Urinary bladder (tissue), 4 donors: ENCODE results near the gene TCF21. TPM values are rescaled to one million over a fixed set of nuclear protein-coding genes. Genes with fewer than 3 reads are reported as not detected.

Source experiments
- DNase-seq: peaks from one replicate; pipeline ENCODE4 v3.0.0-alpha.2; 2015; ENCODE audit errors: extremely low spot score
- H3K27ac ChIP-seq: one replicate; pipeline ENCODE4 v1.5.1; 2013; ENCODE audit warnings: low read depth, mild to moderate bottlenecking, moderate library complexity
- H3K36me3 ChIP-seq: one replicate; pipeline ENCODE4 v1.6.1; 2013; ENCODE audit warnings: mild to moderate bottlenecking, moderate library complexity; ENCODE audit not compliant: insufficient read depth
- H3K4me1 ChIP-seq: one replicate; pipeline ENCODE4 v1.6.1; 2013; ENCODE audit warnings: mild to moderate bottlenecking, moderate library complexity; ENCODE audit not compliant: insufficient read depth
- H3K4me3 ChIP-seq: one replicate; pipeline ENCODE4 v1.5.1; 2013; ENCODE audit warnings: low read depth, low read length
- WGBS: extraction: QIAGEN DNeasy Blood & Tissue Kit; methylation state at CpG from one replicate; pipeline ENCODE4 v1.1.7; 2013; 5-methylcytosine and 5-hydroxymethylcytosine counted together
- polyA plus RNA-seq: library from polyadenylated mRNA; stranded (reverse); fragments of 200-250 nt; gene quantifications from one replicate; pipeline ENCODE4 v1.2.3, GENCODE V29; 2013
- total RNA-seq: library from RNA; depleted of rRNA; stranded (reverse); fragments of >200 nt; gene quantifications from one replicate; pipeline ENCODE4 v1.2.3, GENCODE V29; 2014
- donor health status: healthy with polysubstance abuse.
- donor health status: healthy.

TCF21 gene
- total and polyA plus RNA-seq, 2 donors: 25.3 to 25.6 TPM

GRCh38 chr6:133893946-133894345, 5.0 kb downstream of the TCF21 start:
- WGBS: 18% methylated on average over 4 of the region's 4 CpGs

GRCh38 chr6:133894369-133894768, 5.5 kb downstream of the TCF21 start:
- no peaks in the 10 kb centered on the region for H3K36me3 ChIP-seq
- peak overlapping the region; percentile 72 for H3K27ac ChIP-seq
- DNase-seq: no peak
- WGBS: 10% methylated on average over 2 of the region's 2 CpGs
- no peaks in the 10 kb centered on the region for H3K4me1 ChIP-seq
- H3K4me3 ChIP-seq: no peak overlapping the region

More at GRCh38 chr6:133893946-133894345, 5.0 kb downstream of the TCF21 start:
- no peaks in the 10 kb centered on the region for H3K4me1 ChIP-seq
- H3K36me3 ChIP-seq: no peaks in the 10 kb centered on the region
- H3K4me3 ChIP-seq: peak overlapping the region; percentile 51
- no peak for DNase-seq
- H3K27ac ChIP-seq: peak overlapping the region; percentile 72

- Histone ChIP-seq H3K27ac (peak overlapping the region; percentile 72), H3K4me3 (peak overlapping the region; percentile 12), H3K36me3 (no peaks in the 10 kb centered on the region), H3K4me1 (no peaks in the 10 kb centered on the region)
- DNase-seq: no peak
- 8% methylated on average over 5 of the region's 5 CpGs for WGBS
These were observed 6.0 kb downstream of the TCF21 start for GRCh38 chr6:133894795-133895358.

- 1% methylated on average over 45 of the region's 45 CpGs for WGBS
- Histone ChIP-seq H3K27ac (peak overlapping the region; percentile 71), H3K4me1 (no peaks in the 10 kb centered on the region), H3K36me3 (no peaks in the 10 kb centered on the region), H3K4me3 (peak overlapping the region; percentile 12)
- no peak for DNase-seq
These were observed 6.8 kb downstream of the TCF21 start for GRCh38 chr6:133895573-133896343.

GRCh38 chr6:133896344-133896721, 7.4 kb downstream of the TCF21 start:
- Histone ChIP-seq H3K27ac (peak overlapping the region; percentile 71), H3K4me3 (peak overlapping the region; percentile 12), H3K36me3 (no peaks in the 10 kb centered on the region), H3K4me1 (no peaks in the 10 kb centered on the region)
- WGBS: 31% methylated on average over 5 of the region's 5 CpGs
- no peak for DNase-seq

GRCh38 chr6:133898263-133898662, 9.3 kb downstream of the TCF21 start:
- WGBS: 26% methylated on average over 1 of the region's 1 CpG
- no peak for DNase-seq
- H3K27ac ChIP-seq: no peak overlapping the region
- no peaks in the 10 kb centered on the region for H3K4me1 ChIP-seq
- H3K4me3 ChIP-seq: no peak overlapping the region
- no peaks in the 10 kb centered on the region for H3K36me3 ChIP-seq

GRCh38 chr6:133899556-133899955, 10.6 kb downstream of the TCF21 start:
- no peak overlapping the region for H3K27ac ChIP-seq

GRCh38 chr6:133903855-133904254, 14.9 kb downstream of the TCF21 start:
- H3K4me1 ChIP-seq: no peaks in the 10 kb centered on the region
- H3K4me3 ChIP-seq: no peak overlapping the region
- H3K36me3 ChIP-seq: no peaks in the 10 kb centered on the region
- H3K27ac ChIP-seq: no peak overlapping the region
- WGBS: 97% methylated on average over 2 of the region's 2 CpGs
- DNase-seq: no peak

More at GRCh38 chr6:133899556-133899955, 10.6 kb downstream of the TCF21 start:
- Histone ChIP-seq H3K36me3 (no peaks in the 10 kb centered on the region), H3K4me3 (no peak overlapping the region), H3K4me1 (no peaks in the 10 kb centered on the region)
- no peak for DNase-seq

- no peaks in the 10 kb centered on the region for H3K4me1 ChIP-seq
- DNase-seq: no peak
These were observed 17.1 kb downstream of the TCF21 start for GRCh38 chr6:133906050-133906449.

GRCh38 chr6:133916650-133917151, 27.8 kb downstream of the TCF21 start:
- Histone ChIP-seq H3K36me3 (no peaks in the 10 kb centered on the region), H3K4me1 (no peaks in the 10 kb centered on the region), H3K4me3 (no peak overlapping the region), H3K27ac (no peak overlapping the region)
- 12% methylated on average over 8 of the region's 8 CpGs for WGBS
- peak; percentile 63 for DNase-seq

More at GRCh38 chr6:133906050-133906449, 17.1 kb downstream of the TCF21 start:
- 83% methylated on average over 1 of the region's 1 CpG for WGBS
- no peak overlapping the region for H3K4me3 ChIP-seq
- H3K36me3 ChIP-seq: no peaks in the 10 kb centered on the region
- no peak overlapping the region for H3K27ac ChIP-seq

- Histone ChIP-seq H3K4me3 (no peak overlapping the region), H3K27ac (no peak overlapping the region), H3K36me3 (no peaks in the 10 kb centered on the region), H3K4me1 (no peaks in the 10 kb centered on the region)
- DNase-seq: no peak
- 80% methylated on average over 4 of the region's 4 CpGs for WGBS
These were observed 28.9 kb downstream of the TCF21 start for GRCh38 chr6:133917781-133918180.

- no peaks in the 10 kb centered on the region for H3K36me3 ChIP-seq
- 68% methylated on average over 2 of the region's 2 CpGs for WGBS
- H3K27ac ChIP-seq: no peak overlapping the region
These were observed 29.5 kb downstream of the TCF21 start for GRCh38 chr6:133918208-133918930.

GRCh38 chr6:133919362-133919761, 30.4 kb downstream of the TCF21 start:
- Histone ChIP-seq H3K36me3 (no peaks in the 10 kb centered on the region), H3K27ac (no peak overlapping the region), H3K4me3 (no peak overlapping the region), H3K4me1 (no peaks in the 10 kb centered on the region)
- WGBS: 93% methylated on average over 5 of the region's 5 CpGs
- DNase-seq: no peak

More at GRCh38 chr6:133918208-133918930, 29.5 kb downstream of the TCF21 start:
- Histone ChIP-seq H3K4me1 (no peaks in the 10 kb centered on the region), H3K4me3 (no peak overlapping the region)
- no peak for DNase-seq
